Testis (tissue), 3 donors: ENCODE measurements around the gene PTPRE. TPM values are rescaled to one million over a fixed set of nuclear protein-coding genes. Genes with fewer than 3 reads are reported as not detected.

ENCODE experiments used
- DNase-seq: peaks from one replicate; pipeline ENCODE4 v3.0.0-alpha.2; 2019
- H3K27ac ChIP-seq, 2 donors: fragments of 200-600 bp; sonication (generic); one replicate each; pipeline ENCODE4 v1.5.1; 2019
- H3K27me3 ChIP-seq: fragments of 200-600 bp; sonication (generic); one replicate; pipeline ENCODE4 v1.5.1; 2019
- H3K36me3 ChIP-seq: fragments of 200-600 bp; sonication (generic); one replicate; pipeline ENCODE4 v1.5.1; 2017; ENCODE audit warnings: low read depth; ENCODE audit errors: missing control alignments
- H3K4me1 ChIP-seq: fragments of 200-600 bp; sonication (generic); one replicate; pipeline ENCODE4 v1.5.1; 2019
- H3K4me3 ChIP-seq, 2 donors: fragments of 200-600 bp; sonication (generic); one replicate each; pipeline ENCODE4 v1.5.1; 2017 to 2019
- H3K9me3 ChIP-seq: fragments of 200-600 bp; sonication (generic); one replicate; pipeline ENCODE4 v1.5.1; 2017
- POLR2A ChIP-seq: fragments of 450-650 bp; IDR thresholded peaks from one replicate; pipeline ENCODE4 v1.6.1; 2017; ENCODE audit warnings: antibody characterized with exemption, mild to moderate bottlenecking, moderate library complexity
- WGBS, 2 donors: methylation state at CpG; one replicate each; pipeline ENCODE4 v1.1.5; 2018; 5-methylcytosine and 5-hydroxymethylcytosine counted together
- intact Hi-C: fragments of 100-400 bp; cut with DNase I; formaldehyde crosslinking; loops from one replicate; pipeline ENCODE4 v1.15.1; 2023; ENCODE audit warnings: low total_unique reads
- polyA plus RNA-seq: library from polyadenylated mRNA; stranded (reverse); fragments of 350-450 nt; fragmentation: Illumina TruSeq; extraction: RNeasy Lipid Tissue Mini Kit (QIAGEN cat#74804); gene quantifications from one replicate; pipeline ENCODE4 v1.2.3, GENCODE V29; 2014; ENCODE audit warnings: low read depth, low replicate concordance; ENCODE audit not compliant: insufficient read depth
- total RNA-seq, 2 donors: library from RNA; depleted of rRNA; stranded (reverse); fragments of >200 nt; gene quantifications; one replicate each; pipeline ENCODE4 v1.2.3, GENCODE V29; 2016
- TF ChIP-seq, protein P1 (sequence below), 3 experiments: fragments of 450-650 bp in 2 of 3; fragments of 200-600 bp in 1 of 3; sonication (generic) in 1 of 3; IDR thresholded peaks; one replicate each; pipeline ENCODE4 v1.5.1; 2016 to 2019; ENCODE audit warnings: antibody characterized with exemption in 3 of 3, mild to moderate bottlenecking in 2 of 3, moderate library complexity in 1 of 3

The PTPRE gene
- total and polyA plus RNA-seq, 3 donors from 2014 or later = 10.0 to 26.6 (median 15.3) TPM

DNA sequence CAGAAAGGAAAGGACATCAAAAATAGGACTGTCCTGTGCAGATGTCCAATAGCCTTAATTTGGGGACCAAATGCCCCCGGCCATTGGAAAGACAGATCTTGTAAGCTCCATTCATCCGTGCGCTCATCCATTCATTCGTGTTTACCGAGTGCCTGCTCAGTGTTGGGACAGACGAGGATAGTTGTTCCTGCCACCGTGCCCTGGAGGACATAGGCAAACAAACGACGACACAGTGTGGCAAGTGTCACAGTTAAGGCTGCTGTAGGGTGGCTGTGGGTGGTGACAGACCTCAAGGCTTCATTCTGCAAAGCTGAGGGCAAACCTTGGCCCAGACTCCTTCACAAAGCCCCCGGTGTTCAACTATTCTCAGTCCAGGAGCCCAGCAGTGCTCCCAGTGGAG is 191.7 kb downstream of the PTPRE start:
- WGBS, 2 donors = 93 to 97% methylated on average over 10 of the region's 10 CpGs
- Histone ChIP-seq H3K9me3 (no peaks in the 10 kb centered on the region), H3K4me3 (no peak overlapping the region), H3K27me3 (no peaks in the 10 kb centered on the region), H3K4me1 (no peaks in the 10 kb centered on the region), H3K27ac (no peak overlapping the region), H3K36me3 (no peaks in the 10 kb centered on the region)
- TF ChIP-seq, protein P1, sequence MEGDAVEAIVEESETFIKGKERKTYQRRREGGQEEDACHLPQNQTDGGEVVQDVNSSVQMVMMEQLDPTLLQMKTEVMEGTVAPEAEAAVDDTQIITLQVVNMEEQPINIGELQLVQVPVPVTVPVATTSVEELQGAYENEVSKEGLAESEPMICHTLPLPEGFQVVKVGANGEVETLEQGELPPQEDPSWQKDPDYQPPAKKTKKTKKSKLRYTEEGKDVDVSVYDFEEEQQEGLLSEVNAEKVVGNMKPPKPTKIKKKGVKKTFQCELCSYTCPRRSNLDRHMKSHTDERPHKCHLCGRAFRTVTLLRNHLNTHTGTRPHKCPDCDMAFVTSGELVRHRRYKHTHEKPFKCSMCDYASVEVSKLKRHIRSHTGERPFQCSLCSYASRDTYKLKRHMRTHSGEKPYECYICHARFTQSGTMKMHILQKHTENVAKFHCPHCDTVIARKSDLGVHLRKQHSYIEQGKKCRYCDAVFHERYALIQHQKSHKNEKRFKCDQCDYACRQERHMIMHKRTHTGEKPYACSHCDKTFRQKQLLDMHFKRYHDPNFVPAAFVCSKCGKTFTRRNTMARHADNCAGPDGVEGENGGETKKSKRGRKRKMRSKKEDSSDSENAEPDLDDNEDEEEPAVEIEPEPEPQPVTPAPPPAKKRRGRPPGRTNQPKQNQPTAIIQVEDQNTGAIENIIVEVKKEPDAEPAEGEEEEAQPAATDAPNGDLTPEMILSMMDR (IDR thresholded peaks at IDR 0.05) = no peak
- no peak for TF ChIP-seq POLR2A
- intact Hi-C loops = no loop called here
- DNase-seq = no peak

DNA sequence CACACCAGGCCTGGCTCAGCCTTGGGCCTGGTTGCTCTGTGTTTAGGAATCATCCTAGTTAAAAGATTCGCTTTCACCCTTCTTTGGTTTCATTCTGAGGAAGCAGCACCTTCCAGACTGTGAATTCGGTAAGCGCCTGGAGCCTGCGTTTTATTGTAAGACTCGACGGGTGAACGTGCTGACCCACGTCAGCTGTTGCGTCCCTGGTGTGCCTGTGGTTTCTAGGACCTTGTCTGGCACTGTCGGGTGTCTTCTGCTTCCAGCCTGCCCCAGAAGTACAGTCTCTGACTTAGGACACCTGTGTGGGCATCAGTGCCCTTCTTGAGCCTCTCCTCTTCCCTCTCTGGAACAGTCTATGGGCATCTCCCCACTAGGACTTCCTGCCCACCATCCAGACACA is 193.0 kb downstream of the PTPRE start:
- Histone ChIP-seq H3K36me3 (no peaks in the 10 kb centered on the region), H3K27me3 (no peaks in the 10 kb centered on the region), H3K27ac (no peak overlapping the region), H3K9me3 (no peaks in the 10 kb centered on the region), H3K4me3 (no peak overlapping the region), H3K4me1 (no peaks in the 10 kb centered on the region)
- no peak for TF ChIP-seq POLR2A
- TF ChIP-seq, protein P1 (IDR thresholded peaks at IDR 0.05) = no peak
- 94 to 96% methylated on average over 6 to 10 of the region's 10 CpGs for WGBS, 2 donors
- intact Hi-C loops = no loop called here
- no peak for DNase-seq

DNA sequence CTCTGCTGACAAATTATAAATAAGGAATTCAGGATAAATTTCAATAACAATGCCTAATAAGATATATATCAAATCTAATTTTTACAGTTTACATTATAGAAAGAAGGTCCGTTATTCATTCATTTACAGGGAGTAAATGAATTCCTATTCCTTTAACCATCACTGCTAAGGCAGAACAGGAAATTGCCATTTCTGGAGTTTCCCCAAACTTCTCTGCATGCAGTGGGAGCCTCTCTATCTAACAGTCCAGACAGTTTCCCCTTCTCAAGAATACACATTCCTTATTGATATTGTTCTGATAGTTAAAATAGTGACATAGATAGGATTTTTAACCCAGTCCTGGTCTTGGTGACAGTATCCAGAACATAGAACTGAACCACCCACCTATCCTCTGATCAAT is 195.0 kb downstream of the PTPRE start:
- WGBS, 2 donors = 86 to 93% methylated on average over 1 of the region's 1 CpG
- H3K9me3 ChIP-seq = no peaks in the 10 kb centered on the region
- intact Hi-C loops = no loop called here
- TF ChIP-seq, protein P1 (IDR thresholded peaks at IDR 0.05) = no peak
- no peak for TF ChIP-seq POLR2A
- no peak overlapping the region for H3K27ac ChIP-seq
- no peaks in the 10 kb centered on the region for H3K27me3 ChIP-seq
- no peak for DNase-seq
- no peak overlapping the region for H3K4me3 ChIP-seq
- H3K4me1 ChIP-seq = no peaks in the 10 kb centered on the region
- H3K36me3 ChIP-seq = no peaks in the 10 kb centered on the region

DNA sequence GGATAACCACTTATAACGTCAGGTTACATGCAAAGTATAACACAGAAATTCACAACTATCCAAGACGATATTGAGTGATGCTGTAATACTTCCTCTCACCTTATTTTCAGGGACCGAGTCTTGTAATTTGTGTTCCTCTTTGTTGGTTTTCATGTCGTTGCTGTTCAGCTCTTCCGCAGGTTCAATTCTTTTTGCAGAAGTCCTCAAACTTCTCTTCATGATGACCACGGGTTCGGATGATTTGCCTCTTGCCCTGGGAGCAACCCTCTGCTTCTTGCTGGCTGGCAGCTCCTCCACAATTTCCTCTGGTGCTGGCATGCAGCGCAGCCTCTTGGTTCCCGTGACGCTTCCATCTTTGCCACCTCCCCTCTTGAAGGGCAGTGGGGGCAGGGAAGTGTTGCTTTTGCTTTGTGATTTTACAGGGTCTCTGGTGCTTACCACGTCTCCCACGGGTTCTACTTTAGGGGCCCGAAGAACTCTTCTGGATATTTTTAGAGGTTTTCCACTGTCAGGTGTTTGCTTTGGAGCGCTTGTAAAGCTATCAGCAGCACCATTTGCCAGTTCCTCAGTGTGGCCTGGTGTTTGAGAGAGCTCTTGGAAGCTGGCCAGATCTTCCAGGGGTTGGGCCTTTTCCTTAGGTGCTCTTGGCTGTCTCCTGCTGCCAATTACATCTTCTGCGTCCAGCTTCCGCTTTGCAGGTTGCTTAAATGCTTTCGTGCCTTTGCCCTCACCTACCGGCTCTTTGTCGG is 195.8 kb downstream of the PTPRE start:
- 87% methylated on average over 19 of the region's 19 CpGs for WGBS, 2 donors
- intact Hi-C loops = no loop called here
- H3K27ac ChIP-seq = no peak overlapping the region
- H3K4me3 ChIP-seq = no peak overlapping the region
- no peaks in the 10 kb centered on the region for H3K27me3 ChIP-seq
- no peak for TF ChIP-seq POLR2A
- TF ChIP-seq, protein P1 (IDR thresholded peaks at IDR 0.05) = no peak
- H3K4me1 ChIP-seq = no peaks in the 10 kb centered on the region
- no peaks in the 10 kb centered on the region for H3K36me3 ChIP-seq
- DNase-seq = no peak
- no peaks in the 10 kb centered on the region for H3K9me3 ChIP-seq

DNA sequence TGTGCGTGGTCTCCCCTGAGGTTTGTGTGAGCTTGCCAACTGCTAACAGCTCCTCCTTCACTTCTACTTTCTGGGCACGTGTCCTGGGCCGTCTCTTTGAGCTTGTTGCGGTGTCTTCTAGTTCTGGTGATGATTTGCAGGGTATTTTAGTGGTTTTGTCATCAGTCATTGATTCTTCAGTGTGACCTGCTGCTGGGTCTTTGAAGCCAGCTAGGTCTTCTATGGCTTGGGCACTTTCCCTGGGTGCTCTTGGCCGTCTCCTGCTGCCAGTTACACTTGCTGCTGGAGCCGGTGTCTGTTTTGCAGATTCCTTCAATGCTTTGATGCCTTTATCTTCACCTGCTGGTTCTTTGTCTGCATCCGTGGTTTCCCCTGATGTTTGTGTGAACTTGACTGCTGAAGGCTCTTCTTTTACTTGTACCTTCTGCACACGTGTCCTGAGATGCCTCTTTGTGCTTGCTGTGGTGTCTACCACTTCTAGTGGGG is 196.4 kb downstream of the PTPRE start:
- no peaks in the 10 kb centered on the region for H3K9me3 ChIP-seq
- TF ChIP-seq, protein P1 (IDR thresholded peaks at IDR 0.05) = no peak
- no peak for TF ChIP-seq POLR2A
- no peak overlapping the region for H3K27ac ChIP-seq
- intact Hi-C loops = no loop called here
- no peak overlapping the region for H3K4me3 ChIP-seq
- no peaks in the 10 kb centered on the region for H3K27me3 ChIP-seq
- no peak for DNase-seq
- H3K4me1 ChIP-seq = no peaks in the 10 kb centered on the region
- WGBS, 2 donors = 87 to 93% methylated on average over 8 of the region's 8 CpGs
- no peaks in the 10 kb centered on the region for H3K36me3 ChIP-seq
